Bronchus fibroblast of lung (primary cell): ENCODE results near the gene MAGEB1. TPM values are rescaled to one million over a fixed set of nuclear protein-coding genes. Genes with fewer than 3 reads are reported as not detected.

Source experiments
- total RNA-seq: library from RNA; depleted of rRNA; stranded (reverse); fragments of >200 nt; gene quantifications from 2 replicates; pipeline ENCODE4 v1.2.3, GENCODE V29; 2015

The MAGEB1 gene, protein sequence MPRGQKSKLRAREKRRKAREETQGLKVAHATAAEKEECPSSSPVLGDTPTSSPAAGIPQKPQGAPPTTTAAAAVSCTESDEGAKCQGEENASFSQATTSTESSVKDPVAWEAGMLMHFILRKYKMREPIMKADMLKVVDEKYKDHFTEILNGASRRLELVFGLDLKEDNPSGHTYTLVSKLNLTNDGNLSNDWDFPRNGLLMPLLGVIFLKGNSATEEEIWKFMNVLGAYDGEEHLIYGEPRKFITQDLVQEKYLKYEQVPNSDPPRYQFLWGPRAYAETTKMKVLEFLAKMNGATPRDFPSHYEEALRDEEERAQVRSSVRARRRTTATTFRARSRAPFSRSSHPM
- not detected in 2 replicates for total RNA-seq

DNA sequence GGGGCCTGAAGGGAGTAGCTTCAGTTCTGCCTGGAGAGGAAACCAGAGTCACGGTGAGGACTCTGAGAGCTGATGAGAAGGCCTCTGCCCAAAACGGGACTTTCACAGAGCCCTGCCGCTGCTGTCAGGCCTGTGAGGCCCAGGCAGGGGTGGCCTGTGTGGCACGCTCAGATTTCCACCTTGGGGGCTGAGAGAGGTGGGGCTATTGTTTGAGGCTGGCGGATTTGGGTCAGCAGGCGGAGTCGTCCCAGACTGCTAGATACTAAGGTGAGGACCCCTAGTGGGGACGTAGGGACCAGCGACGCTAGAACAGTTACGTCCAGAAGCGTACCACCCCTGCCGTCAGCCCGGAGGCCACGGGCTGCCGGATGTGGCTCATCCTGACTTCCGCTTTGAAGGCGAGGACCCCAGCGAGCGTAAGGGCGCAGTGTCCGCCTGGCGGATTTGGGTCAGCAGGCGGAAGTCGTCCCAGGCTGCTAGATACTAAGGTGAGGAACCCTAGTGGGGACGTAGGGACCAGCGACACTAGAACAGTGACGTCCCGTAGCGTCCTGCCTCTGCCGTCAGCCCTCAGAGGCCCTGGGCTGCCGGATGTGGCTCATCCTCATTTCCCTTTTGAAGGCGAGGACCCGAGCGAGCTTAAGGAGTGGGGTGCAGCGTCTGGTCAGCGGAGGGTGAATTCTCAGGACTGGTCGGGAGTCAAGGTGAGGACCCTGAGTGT lies at the start of gene MAGEB1:
Gene MAGEB1, plus strand, starts transcription at position 378 of the 721 bp plus-strand sequence. CDS start 3,348 bp downstream, outside the sequence.

DNA sequence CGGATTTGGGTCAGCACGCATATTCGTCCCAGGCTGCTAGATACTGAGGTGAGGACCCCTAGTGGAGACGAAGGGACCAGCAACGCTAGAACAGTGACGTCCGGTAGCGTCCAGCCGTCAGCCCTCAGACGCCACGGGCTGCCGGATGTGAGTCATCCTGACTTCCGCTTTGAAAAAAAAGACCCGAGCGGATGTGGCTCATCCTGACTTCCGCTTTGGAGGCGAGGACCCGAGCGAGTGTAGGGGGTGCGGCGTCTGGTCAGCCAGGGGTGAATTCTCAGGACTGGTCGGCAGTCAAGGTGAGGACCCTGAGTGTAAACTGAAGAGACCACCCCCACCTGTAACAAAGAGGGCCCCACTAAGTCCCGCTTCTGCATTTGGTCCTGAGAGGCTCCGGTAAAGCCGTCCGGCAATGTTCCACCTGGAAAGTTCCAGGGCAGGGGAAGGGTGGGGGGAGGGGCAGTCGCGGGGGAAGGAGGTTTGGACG lies 31.5 kb upstream of the MAGEB1 start, which contains the start of gene MAGEB2:
Gene MAGEB2, plus strand, starts transcription at position 207 of the 487 bp plus-strand sequence. CDS start 3,018 bp downstream, outside the sequence.

DNA sequence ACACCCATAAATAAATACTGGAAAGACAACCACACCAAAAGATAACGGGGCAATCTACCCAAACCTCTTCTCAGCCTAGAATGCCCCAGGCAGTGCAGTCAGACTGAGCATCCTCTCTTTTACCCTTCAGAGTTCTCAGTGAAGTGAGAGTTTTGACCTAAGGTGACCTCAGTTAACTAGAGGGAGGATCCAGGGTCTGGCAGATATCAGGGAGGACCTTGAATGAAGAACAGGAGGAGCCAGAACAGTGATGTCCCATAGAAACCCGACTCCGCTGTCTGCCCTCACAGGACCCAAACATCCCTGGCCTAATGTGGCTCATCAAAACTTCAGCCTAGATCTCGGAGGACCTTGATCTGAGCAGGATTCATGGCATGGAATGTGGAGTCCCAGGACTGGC lies 16.6 kb upstream of the MAGEB1 start, which contains the start of gene MAGEB3:
Gene MAGEB3, plus strand, starts transcription at position 263 of the 400 bp plus-strand sequence. CDS start 5,268 bp downstream, outside the sequence.

DNA sequence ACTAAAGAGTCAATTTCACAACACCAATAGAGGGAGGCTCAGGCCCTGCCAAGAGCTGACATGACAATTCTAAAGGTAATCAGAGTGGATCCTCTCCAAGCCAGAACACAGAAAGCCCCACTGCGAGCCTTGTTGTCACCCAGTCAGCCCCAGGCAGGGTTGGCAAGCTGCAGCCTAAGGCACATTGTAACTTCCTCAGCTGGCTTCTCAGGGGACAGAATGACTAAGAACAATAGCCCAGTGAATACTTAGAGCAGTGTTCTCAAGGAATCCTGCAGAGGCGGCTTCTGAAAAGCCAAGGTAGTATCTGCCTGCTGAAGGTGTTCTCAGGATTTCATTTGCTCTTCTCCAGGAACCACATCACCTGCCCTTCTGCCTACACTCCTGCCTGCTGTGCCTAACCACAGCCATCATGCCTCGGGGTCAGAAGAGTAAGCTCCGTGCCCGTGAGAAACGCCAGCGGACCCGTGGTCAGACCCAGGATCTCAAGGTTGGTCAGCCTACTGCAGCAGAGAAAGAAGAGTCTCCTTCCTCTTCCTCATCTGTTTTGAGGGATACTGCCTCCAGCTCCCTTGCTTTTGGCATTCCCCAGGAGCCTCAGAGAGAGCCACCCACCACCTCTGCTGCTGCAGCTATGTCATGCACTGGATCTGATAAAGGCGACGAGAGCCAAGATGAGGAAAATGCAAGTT lies 5.1 kb upstream of the MAGEB1 start, which contains the start of gene MAGEB4:
Gene MAGEB4, plus strand, starts transcription at position 277 of the 692 bp plus-strand sequence. Its CDS starts 136 bp downstream, at position 413.

Other genes starting within 250 kb of the MAGEB1 start
- not detected in 2 replicates for gene MAGEB2, start 31.6 kb upstream of the MAGEB1 start, total RNA-seq
- gene MAGEB3, start 16.5 kb upstream of the MAGEB1 start, total RNA-seq = not detected in 2 replicates
- not detected in 2 replicates for gene MAGEB4, start 5.1 kb upstream of the MAGEB1 start, total RNA-seq
- 0.15 TPM in 1 of 2 replicates, not detected in the other for gene NR0B1, start 62.2 kb downstream of the MAGEB1 start, total RNA-seq